ENCODE measurements around the gene TUFT1. TPM values are rescaled to one million over a fixed set of nuclear protein-coding genes. Genes with fewer than 3 reads are reported as not detected.

TUFT1 gene
- total and polyA plus RNA-seq, 10 of the 15 experiments (the other 5 are each of a cell fraction or from before 2014, with no cell fraction given), result 0.08 to 4.3 (median 3.2) TPM

GRCh38 chr1:151516031-151516511, 24.0 kb upstream of the TUFT1 start:
- no peak overlapping the region for H3K4me2 ChIP-seq (ENCODE audit: control insufficient read depth, insufficient read depth)

More at GRCh38 chr1:151516031-151516511, 24.0 kb upstream of the TUFT1 start:
- no peak overlapping the region for H3K27ac ChIP-seq (ENCODE audit: control insufficient read depth, insufficient read depth)
- ChIA-PET CTCF (no interaction called here), POLR2A (no interaction called here), RAD21 (ENCODE audit: unreplicated experiment) (no interaction called here), SMC1A (ENCODE audit: uncharacterized antibody, unreplicated experiment) (no interaction called here)
- H3K36me3 ChIP-seq (ENCODE audit: control insufficient read depth in 2 of 2, insufficient read depth in 2 of 2, low read length in 1 of 2), result no peaks in the 10 kb centered on the region
- H3K4me3 ChIP-seq, result no peak overlapping the region
- peaks cover 0 to 5% of the 10 kb centered on the region in 2 experiments; a peak in 3 of 4 replicates for H3K27me3 ChIP-seq (replicated peaks in 1 of 2; ENCODE audit: control insufficient read depth in 2 of 2, insufficient read depth in 2 of 2, low read length in 1 of 2)
- in situ Hi-C loops (cut with MboI) (no loop called here), intact Hi-C loops (cut with micrococcal nuclease; ENCODE audit: unreplicated experiment) (no loop called here)
- no peak overlapping the region for H2AFZ ChIP-seq (ENCODE audit: control insufficient read depth, low read depth, low read length)
- H4K20me1 ChIP-seq (ENCODE audit: control insufficient read depth, insufficient read depth), result no peaks in the 10 kb centered on the region
- TF ChIP-seq IRF3 (IDR thresholded peaks at IDR 0.05) (no peak), GATAD2B (conservative IDR thresholded peaks at IDR 0.05; ENCODE audit: low read depth) (no peak), ZNF622 (IDR thresholded peaks at IDR 0.05) (no peak), ZZZ3 (IDR thresholded peaks at IDR 0.05; ENCODE audit: control insufficient read depth, insufficient read length, low read depth) (no peak), ZNF24 (IDR thresholded peaks at IDR 0.05) (no peak), CHD2 (IDR thresholded peaks at IDR 0.05; ENCODE audit: borderline replicate concordance, low read depth, low read length) (no peak), CBFB (IDR thresholded peaks at IDR 0.05; ENCODE audit: low read depth) (no peak)
- TF ChIP-seq, protein P1, sequence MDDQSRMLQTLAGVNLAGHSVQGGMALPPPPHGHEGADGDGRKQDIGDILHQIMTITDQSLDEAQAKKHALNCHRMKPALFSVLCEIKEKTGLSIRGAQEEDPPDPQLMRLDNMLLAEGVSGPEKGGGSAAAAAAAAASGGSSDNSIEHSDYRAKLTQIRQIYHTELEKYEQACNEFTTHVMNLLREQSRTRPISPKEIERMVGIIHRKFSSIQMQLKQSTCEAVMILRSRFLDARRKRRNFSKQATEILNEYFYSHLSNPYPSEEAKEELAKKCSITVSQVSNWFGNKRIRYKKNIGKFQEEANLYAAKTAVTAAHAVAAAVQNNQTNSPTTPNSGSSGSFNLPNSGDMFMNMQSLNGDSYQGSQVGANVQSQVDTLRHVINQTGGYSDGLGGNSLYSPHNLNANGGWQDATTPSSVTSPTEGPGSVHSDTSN (IDR thresholded peaks at IDR 0.05; ENCODE audit: insufficient replicate concordance, low read depth, low read length), result no peak
- no peak overlapping the region for H3K9ac ChIP-seq (ENCODE audit: control insufficient read depth, insufficient read depth, low read length)
- 0% methylated on average over 1 of the region's 1 CpG for WGBS (ENCODE audit: insufficient coverage, insufficient replicate concordance, low lambda C conversion rate, missing lambda C conversion rate)
- no peak for ATAC-seq
- H3K79me2 ChIP-seq (ENCODE audit: control insufficient read depth, insufficient read depth, low read length), result no peaks in the 10 kb centered on the region
- no peak for FAIRE-seq
- no peaks in the 10 kb centered on the region for H3K9me3 ChIP-seq (replicated peaks; ENCODE audit: control insufficient read depth, insufficient read depth, low read length)
- BruUV-seq (replicated peaks), result no TSS peak
- peaks cover 23% of the 10 kb centered on the region for H3K4me1 ChIP-seq (ENCODE audit: control insufficient read depth, insufficient read depth, low read length)
- no peak for DNase-seq (ENCODE audit: low read depth, low spot score)

Data from GM12878 (cell line).